Measurements from ENCODE around the gene NXPE3. TPM values are rescaled to one million over a fixed set of nuclear protein-coding genes. Genes with fewer than 3 reads are reported as not detected.
A peak's percentile ranks its signal among the peaks of the same experiment; 100 is the strongest.

The NXPE3 gene
- total RNA-seq, 3 donors from 2014 or later: 7.7 to 21.6 (median 17.0) TPM

DNA sequence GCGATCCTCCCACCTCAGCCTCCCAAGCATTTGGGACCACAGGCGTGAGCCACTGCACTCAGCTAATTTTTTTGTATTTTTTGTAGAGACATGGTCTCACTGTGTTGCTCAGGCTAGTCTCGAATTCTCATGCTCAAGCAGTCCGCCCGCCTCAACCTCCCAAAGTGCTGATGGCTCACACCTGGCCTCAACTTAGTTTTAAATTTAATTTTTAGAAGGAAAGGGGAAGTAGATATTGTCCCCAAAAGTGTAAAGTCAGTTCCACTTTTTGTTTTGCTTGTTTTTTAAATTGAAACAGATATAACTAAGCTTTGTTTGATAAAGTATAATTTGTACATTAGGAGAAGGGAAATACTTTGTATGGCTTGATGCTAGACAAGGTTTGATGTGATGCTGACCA, 39.0 kb downstream of the NXPE3 start:
- TF ChIP-seq POLR2A (IDR thresholded peaks at IDR 0.05) (no peak), CTCF (IDR thresholded peaks at IDR 0.05) (no peak), POLR2AphosphoS5 (IDR thresholded peaks at IDR 0.05) (no peak)
- Histone ChIP-seq H3K36me3 (no peaks in the 10 kb centered on the region), H3K4me1 (no peaks in the 10 kb centered on the region), H3K4me3 (no peak overlapping the region), H3K9me3 (no peaks in the 10 kb centered on the region), H3K27ac (peak overlapping the region in 1 of 2 donors; percentile 64), H3K27me3 (no peaks in the 10 kb centered on the region)
- intact Hi-C loops (cut with DNase I; ENCODE audit: low total_unique reads): loop anchor here (10.0 kb wide), 1 partner anchor 407 kb away; no protein-coding TSS in a partner anchor
- no peak for DNase-seq (ENCODE audit: low spot score in 2 of 2)

- no peak for TF ChIP-seq CTCF (IDR thresholded peaks at IDR 0.05)
- no peak for TF ChIP-seq POLR2A (IDR thresholded peaks at IDR 0.05)
- no peak for TF ChIP-seq POLR2AphosphoS5 (IDR thresholded peaks at IDR 0.05)
- Histone ChIP-seq H3K4me1 (no peaks in the 10 kb centered on the region), H3K4me3 (no peak overlapping the region), H3K27ac (no peak overlapping the region), H3K27me3 (no peaks in the 10 kb centered on the region), H3K36me3 (no peaks in the 10 kb centered on the region), H3K9me3 (no peaks in the 10 kb centered on the region)
- intact Hi-C loops (cut with DNase I; ENCODE audit: low total_unique reads): loop anchor here (10.0 kb wide), 1 partner anchor 405 kb away; no protein-coding TSS in a partner anchor
- DNase-seq (ENCODE audit: low spot score in 2 of 2): no peak
These were observed 40.7 kb downstream of the NXPE3 start for GRCh38 chr3:101819649-101820206.

DNA sequence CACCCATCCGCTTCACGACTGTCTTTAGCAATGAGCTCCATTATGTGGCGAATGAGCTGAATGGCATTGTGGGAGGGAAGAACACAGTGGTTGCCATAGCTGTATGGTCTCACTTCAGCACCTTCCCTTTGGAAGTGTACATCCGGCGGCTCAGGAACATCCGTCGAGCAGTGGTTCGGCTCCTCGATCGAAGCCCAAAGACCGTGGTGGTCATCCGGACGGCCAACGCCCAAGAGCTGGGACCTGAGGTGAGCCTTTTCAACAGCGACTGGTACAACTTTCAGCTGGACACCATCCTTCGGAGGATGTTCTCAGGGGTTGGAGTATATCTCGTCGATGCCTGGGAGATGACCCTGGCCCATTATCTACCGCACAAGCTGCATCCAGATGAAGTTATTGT, 42.5 kb downstream of the NXPE3 start:
- no peaks in the 10 kb centered on the region for H3K27me3 ChIP-seq
- H3K27ac ChIP-seq: no peak overlapping the region
- no peaks in the 10 kb centered on the region for H3K9me3 ChIP-seq
- no peak for DNase-seq (ENCODE audit: low spot score in 2 of 2)
- H3K36me3 ChIP-seq: no peaks in the 10 kb centered on the region
- no peak overlapping the region for H3K4me3 ChIP-seq
- no peaks in the 10 kb centered on the region for H3K4me1 ChIP-seq
- intact Hi-C loops (cut with DNase I; ENCODE audit: low total_unique reads): no loop called here
- no peak for TF ChIP-seq CTCF (IDR thresholded peaks at IDR 0.05)
- no peak for TF ChIP-seq POLR2A (IDR thresholded peaks at IDR 0.05)
- no peak for TF ChIP-seq POLR2AphosphoS5 (IDR thresholded peaks at IDR 0.05)

GRCh38 chr3:101823525-101823924, 44.5 kb downstream of the NXPE3 start:
- no peak for TF ChIP-seq POLR2AphosphoS5 (IDR thresholded peaks at IDR 0.05)
- TF ChIP-seq POLR2A (IDR thresholded peaks at IDR 0.05): no peak
- TF ChIP-seq CTCF (IDR thresholded peaks at IDR 0.05): no peak
- no peaks in the 10 kb centered on the region for H3K27me3 ChIP-seq
- intact Hi-C loops (cut with DNase I; ENCODE audit: low total_unique reads): no loop called here

DNA sequence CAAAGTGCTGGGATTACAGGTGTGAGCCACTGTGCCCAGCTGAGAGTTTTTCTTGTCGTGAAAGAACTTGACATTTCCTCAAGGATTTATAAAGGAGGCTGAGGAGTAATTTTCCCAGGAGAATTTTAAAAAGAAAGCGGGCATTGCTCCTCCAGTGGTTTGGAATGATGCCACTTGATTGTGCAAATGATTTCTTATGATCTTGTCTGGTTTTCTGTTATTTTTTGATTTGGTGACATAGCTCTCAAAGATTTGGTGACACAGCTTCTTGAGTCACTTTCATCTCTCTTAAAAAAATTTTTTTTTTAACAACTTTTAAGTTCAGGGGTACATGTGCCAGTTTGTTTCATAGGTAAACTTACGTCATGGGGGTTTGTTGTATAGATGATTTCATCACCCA, 45.7 kb downstream of the NXPE3 start:
- H3K36me3 ChIP-seq: no peaks in the 10 kb centered on the region
- intact Hi-C loops (cut with DNase I; ENCODE audit: low total_unique reads): no loop called here
- H3K9me3 ChIP-seq: no peaks in the 10 kb centered on the region
- H3K27ac ChIP-seq: peak overlapping the region; percentile 13 to 46
- no peak for TF ChIP-seq CTCF (IDR thresholded peaks at IDR 0.05)
- no peak for TF ChIP-seq POLR2A (IDR thresholded peaks at IDR 0.05)
- TF ChIP-seq POLR2AphosphoS5 (IDR thresholded peaks at IDR 0.05): no peak
- H3K4me3 ChIP-seq: no peak overlapping the region
- DNase-seq (ENCODE audit: low spot score in 2 of 2): no peak
- no peaks in the 10 kb centered on the region for H3K27me3 ChIP-seq
- H3K4me1 ChIP-seq: peaks cover 0 to 5% of the 10 kb centered on the region in 2 donors

More at GRCh38 chr3:101823525-101823924, 44.5 kb downstream of the NXPE3 start:
- H3K36me3 ChIP-seq: no peaks in the 10 kb centered on the region
- H3K27ac ChIP-seq: no peak overlapping the region
- no peak for DNase-seq (ENCODE audit: low spot score in 2 of 2)
- no peaks in the 10 kb centered on the region for H3K4me1 ChIP-seq
- H3K9me3 ChIP-seq: no peaks in the 10 kb centered on the region
- no peak overlapping the region for H3K4me3 ChIP-seq
